ENCODE measurements around the gene TMUB2. TPM values are rescaled to one million over a fixed set of nuclear protein-coding genes. Genes with fewer than 3 reads are reported as not detected.

The TMUB2 gene
- total RNA-seq, 1 experiment from 2014 or later: 34.5 TPM

- in situ Hi-C loops (cut with HindIII; ENCODE audit: low sequenced_read_pairs): no loop called here
- DNase-seq (ENCODE audit: low spot score): no peak
These were observed 12.3 kb upstream of the TMUB2 start for GRCh38 chr17:44174427-44174826.

- in situ Hi-C loops (cut with HindIII; ENCODE audit: low sequenced_read_pairs): no loop called here
- no peak for DNase-seq (ENCODE audit: low spot score)
These were observed 10.5 kb upstream of the TMUB2 start for GRCh38 chr17:44176257-44176656.

- no peak for DNase-seq (ENCODE audit: low spot score)
- in situ Hi-C loops (cut with HindIII; ENCODE audit: low sequenced_read_pairs): no loop called here
These were observed 9.9 kb upstream of the TMUB2 start for GRCh38 chr17:44176671-44177501.

DNA sequence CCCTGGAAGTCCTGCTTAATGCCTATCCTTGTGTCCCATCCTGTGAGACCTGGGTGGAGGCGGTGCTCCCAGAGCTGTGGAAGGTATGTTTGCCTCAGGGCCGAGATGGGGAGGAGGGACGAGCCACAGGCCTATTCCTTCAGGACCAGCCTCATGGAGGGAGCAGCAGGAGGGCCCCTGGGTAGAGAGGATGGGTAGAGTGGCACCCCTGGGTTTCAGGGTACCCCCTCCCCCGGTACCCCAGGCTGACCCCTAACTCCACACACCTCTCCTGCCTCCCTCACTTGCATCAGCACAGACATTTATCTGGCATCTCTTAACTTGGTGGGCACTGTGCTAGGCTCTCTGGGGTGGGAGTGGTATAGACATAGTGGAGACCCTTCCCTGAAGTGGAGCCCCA is 9.1 kb upstream of the TMUB2 start:
- DNase-seq (ENCODE audit: low spot score): no peak
- in situ Hi-C loops (cut with HindIII; ENCODE audit: low sequenced_read_pairs): no loop called here

GRCh38 chr17:44178133-44178532 is 8.6 kb upstream of the TMUB2 start:
- in situ Hi-C loops (cut with HindIII; ENCODE audit: low sequenced_read_pairs): no loop called here
- no peak for DNase-seq (ENCODE audit: low spot score)

GRCh38 chr17:44183024-44183423 is 3.7 kb upstream of the TMUB2 start:
- DNase-seq (ENCODE audit: low spot score): no peak
- in situ Hi-C loops (cut with HindIII; ENCODE audit: low sequenced_read_pairs): no loop called here

GRCh38 chr17:44184212-44184810 is 2.5 kb upstream of the TMUB2 start:
- no peak for DNase-seq (ENCODE audit: low spot score)
- in situ Hi-C loops (cut with HindIII; ENCODE audit: low sequenced_read_pairs): no loop called here

- in situ Hi-C loops (cut with HindIII; ENCODE audit: low sequenced_read_pairs): no loop called here
- DNase-seq (ENCODE audit: low spot score): no peak
These were observed 543 bp downstream of the TMUB2 start for GRCh38 chr17:44187131-44187899.

- in situ Hi-C loops (cut with HindIII; ENCODE audit: low sequenced_read_pairs): no loop called here
- DNase-seq (ENCODE audit: low spot score): no peak
These were observed 2.0 kb downstream of the TMUB2 start for GRCh38 chr17:44188576-44189403.

DNA sequence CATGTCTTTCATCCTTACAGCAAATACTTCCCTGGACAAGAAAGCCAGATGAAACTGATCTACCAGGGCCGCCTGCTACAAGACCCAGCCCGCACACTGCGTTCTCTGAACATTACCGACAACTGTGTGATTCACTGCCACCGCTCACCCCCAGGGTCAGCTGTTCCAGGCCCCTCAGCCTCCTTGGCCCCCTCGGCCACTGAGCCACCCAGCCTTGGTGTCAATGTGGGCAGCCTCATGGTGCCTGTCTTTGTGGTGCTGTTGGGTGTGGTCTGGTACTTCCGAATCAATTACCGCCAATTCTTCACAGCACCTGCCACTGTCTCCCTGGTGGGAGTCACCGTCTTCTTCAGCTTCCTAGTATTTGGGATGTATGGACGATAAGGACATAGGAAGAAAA is 3.7 kb downstream of the TMUB2 start:
- in situ Hi-C loops (cut with HindIII; ENCODE audit: low sequenced_read_pairs): no loop called here
- DNase-seq (ENCODE audit: low spot score): no peak

DNA sequence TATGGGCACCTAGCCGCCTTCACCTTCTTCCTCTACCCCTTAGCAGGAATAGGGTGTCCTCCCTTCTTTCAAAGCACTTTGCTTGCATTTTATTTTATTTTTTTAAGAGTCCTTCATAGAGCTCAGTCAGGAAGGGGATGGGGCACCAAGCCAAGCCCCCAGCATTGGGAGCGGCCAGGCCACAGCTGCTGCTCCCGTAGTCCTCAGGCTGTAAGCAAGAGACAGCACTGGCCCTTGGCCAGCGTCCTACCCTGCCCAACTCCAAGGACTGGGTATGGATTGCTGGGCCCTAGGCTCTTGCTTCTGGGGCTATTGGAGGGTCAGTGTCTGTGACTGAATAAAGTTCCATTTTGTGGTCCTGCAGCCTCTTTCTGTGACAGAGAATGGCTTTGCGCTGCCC is 4.6 kb downstream of the TMUB2 start:
- in situ Hi-C loops (cut with HindIII; ENCODE audit: low sequenced_read_pairs): no loop called here
- no peak for DNase-seq (ENCODE audit: low spot score)

GRCh38 chr17:44191941-44192496 is 5.2 kb downstream of the TMUB2 start:
- in situ Hi-C loops (cut with HindIII; ENCODE audit: low sequenced_read_pairs): no loop called here
- no peak for DNase-seq (ENCODE audit: low spot score)

- no peak for DNase-seq (ENCODE audit: low spot score)
- in situ Hi-C loops (cut with HindIII; ENCODE audit: low sequenced_read_pairs): no loop called here
These were observed 6.0 kb downstream of the TMUB2 start for GRCh38 chr17:44192750-44193149.

DNA sequence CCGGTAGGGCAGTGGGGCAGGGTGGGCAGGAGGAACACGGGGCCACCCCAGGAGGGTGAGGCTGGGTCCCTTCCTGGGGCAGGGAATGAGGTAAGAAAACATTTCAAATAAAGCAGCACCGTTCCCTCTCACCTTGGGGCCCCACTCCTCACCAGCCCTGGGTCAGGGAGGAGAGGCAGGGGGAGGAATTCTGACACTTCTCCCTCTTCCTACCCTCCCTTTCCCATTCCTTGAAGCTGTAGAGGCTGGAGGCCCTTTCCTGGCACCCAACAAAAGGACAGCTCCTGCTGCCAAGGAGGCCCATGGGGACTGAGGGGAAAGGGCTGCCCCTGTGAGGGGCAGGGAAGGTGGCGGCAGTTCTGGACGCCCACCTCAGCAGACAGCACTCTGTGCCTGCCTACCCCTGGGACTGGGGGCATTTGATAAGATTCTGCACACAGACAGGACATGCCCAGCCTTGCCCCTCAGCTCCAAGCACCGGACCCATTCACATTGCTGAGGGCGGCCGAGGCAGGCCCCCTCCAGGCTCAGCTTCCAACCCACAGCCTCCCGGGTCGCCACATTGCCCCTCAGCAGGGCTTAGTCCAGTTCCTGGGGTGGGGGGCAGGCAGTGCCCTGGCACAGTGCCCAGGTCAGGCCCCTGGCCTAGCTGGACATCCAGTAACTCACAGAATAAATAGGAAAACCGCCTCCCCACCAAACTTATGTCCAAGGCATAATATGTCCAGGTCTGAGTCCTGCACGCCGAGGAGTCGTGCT is 6.7 kb downstream of the TMUB2 start:
- DNase-seq (ENCODE audit: low spot score): no peak
- in situ Hi-C loops (cut with HindIII; ENCODE audit: low sequenced_read_pairs): no loop called here

DNA sequence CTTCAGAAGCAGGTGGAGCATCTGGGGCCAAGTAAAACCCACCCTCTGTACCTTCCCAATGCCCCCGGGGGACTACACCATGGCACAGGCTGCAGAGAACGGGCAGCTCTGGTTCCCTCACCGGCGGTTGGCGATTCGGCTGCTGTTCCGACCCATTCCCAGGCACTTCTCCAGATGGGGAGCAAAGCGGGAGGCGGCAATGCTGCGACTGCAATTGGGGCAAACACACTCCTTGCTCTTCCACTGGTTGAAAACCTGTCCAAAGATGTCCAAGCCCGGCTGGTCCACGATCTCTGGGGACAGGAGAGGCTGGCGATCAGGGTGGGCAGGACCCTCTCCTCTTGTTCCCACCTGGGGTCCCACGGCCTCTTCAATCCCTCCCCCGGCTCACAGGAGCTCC is 10.3 kb downstream of the TMUB2 start:
- no peak for DNase-seq (ENCODE audit: low spot score)
- in situ Hi-C loops (cut with HindIII; ENCODE audit: low sequenced_read_pairs): no loop called here

DNA sequence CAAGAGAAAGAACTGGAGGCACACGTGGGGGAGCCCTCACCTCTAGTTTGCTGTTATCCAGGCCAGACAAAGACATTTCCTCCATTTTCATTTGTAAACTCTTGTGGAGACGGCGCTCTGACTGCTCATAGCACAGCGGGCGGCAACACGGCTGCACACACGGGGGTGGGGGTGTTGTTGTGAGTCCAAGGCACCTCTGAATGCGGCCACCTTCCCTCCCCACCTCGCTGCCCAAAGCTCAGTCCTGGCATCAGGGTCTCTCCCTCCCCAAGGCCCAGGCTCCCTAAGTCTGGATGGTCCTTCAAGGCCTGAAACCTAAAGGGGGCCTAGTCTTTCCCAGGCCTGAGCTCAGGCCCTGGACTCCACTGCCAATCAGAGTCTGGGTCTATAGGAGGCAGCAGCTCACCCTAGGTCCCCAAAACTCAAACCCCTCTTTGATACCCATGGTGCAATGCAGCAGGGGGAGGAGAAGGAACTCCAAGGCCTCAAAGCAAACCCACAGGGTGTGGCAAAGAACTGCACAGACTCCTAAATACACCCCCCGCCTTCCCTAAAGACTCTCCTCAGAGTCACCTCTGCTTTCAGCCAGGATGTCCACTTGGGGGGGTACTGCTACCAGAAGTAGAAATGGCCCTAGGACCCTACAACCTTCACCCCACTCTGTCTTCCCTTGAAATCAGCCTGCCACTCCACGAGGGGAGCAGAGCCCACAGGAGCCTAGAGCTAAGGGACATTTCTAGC is 11.4 kb downstream of the TMUB2 start:
- DNase-seq (ENCODE audit: low spot score): peak; percentile 59
- in situ Hi-C loops (cut with HindIII; ENCODE audit: low sequenced_read_pairs): no loop called here

- in situ Hi-C loops (cut with HindIII; ENCODE audit: low sequenced_read_pairs): no loop called here
- no peak for DNase-seq (ENCODE audit: low spot score)
These were observed 12.2 kb downstream of the TMUB2 start for GRCh38 chr17:44198721-44199552.
